HepG2 (cell line): ENCODE measurements around the gene NPB. TPM values are rescaled to one million over a fixed set of nuclear protein-coding genes. Genes with fewer than 3 reads are reported as not detected.

Experiments used
- CEBPB ChIP-seq: IDR thresholded peaks from 2 replicates; pipeline ENCODE4 v1.6.1; 2011; ENCODE audit warnings: low read depth, low read length, improper control_type of control experiment, borderline replicate concordance
- CENPX ChIP-seq: sonication (generic); formaldehyde crosslinking; IDR thresholded peaks from 2 replicates; pipeline ENCODE4 v1.9.0; 2021; ENCODE audit warnings: mild to moderate bottlenecking, missing genetic modification reagents, moderate library complexity
- DR1 ChIP-seq: sonication (generic); formaldehyde crosslinking; IDR thresholded peaks from 2 replicates; pipeline ENCODE4 v1.8.0; 2021; ENCODE audit warnings: mild to moderate bottlenecking, missing genetic modification reagents, inconsistent platforms
- ELF4 ChIP-seq: sonication (generic); formaldehyde crosslinking; IDR thresholded peaks from 2 replicates; pipeline ENCODE4 v1.5.0; 2020; ENCODE audit warnings: missing genetic modification reagents, mild to moderate bottlenecking, moderate library complexity, borderline replicate concordance
- HIVEP1 ChIP-seq: sonication (generic); formaldehyde crosslinking; IDR thresholded peaks from 2 replicates; pipeline ENCODE4 v1.4.0; 2020; ENCODE audit warnings: mild to moderate bottlenecking, missing genetic modification reagents
- IRX3 ChIP-seq: sonication (generic); formaldehyde crosslinking; IDR thresholded peaks from 2 replicates; pipeline ENCODE4 v1.8.1; 2023; ENCODE audit warnings: mild to moderate bottlenecking, low read depth, missing genetic modification reagents, borderline replicate concordance
- MED13 ChIP-seq: sonication (generic); formaldehyde crosslinking; IDR thresholded peaks from 2 replicates; pipeline ENCODE4 v1.5.0; 2020; ENCODE audit warnings: missing genetic modification reagents
- NFKB2 ChIP-seq: sonication (generic); formaldehyde crosslinking; IDR thresholded peaks from 2 replicates; pipeline ENCODE4 v1.4.0; 2020; ENCODE audit warnings: missing genetic modification reagents, borderline replicate concordance
- NR1H2 ChIP-seq: sonication (generic); formaldehyde crosslinking; IDR thresholded peaks from 2 replicates; pipeline ENCODE4 v1.8.1; 2022; ENCODE audit warnings: low read depth, missing genetic modification reagents, borderline replicate concordance
- PCBP1 ChIP-seq: fragments of 200-400 bp; formaldehyde crosslinking; IDR thresholded peaks from 2 replicates; pipeline ENCODE4 v1.6.1; 2017; ENCODE audit warnings: mild to moderate bottlenecking, low read depth, low read length, borderline replicate concordance
- PHF20 ChIP-seq: sonication (generic); formaldehyde crosslinking; IDR thresholded peaks from 2 replicates; pipeline ENCODE4 v1.5.0; 2020; ENCODE audit warnings: mild to moderate bottlenecking, missing genetic modification reagents
- POLR2G ChIP-seq: fragments of 200-400 bp; formaldehyde crosslinking; IDR thresholded peaks from 2 replicates; pipeline ENCODE4 v1.6.1; 2018; ENCODE audit warnings: mild to moderate bottlenecking, low read depth, low read length, moderate library complexity
- PRMT3 ChIP-seq: sonication (generic); formaldehyde crosslinking; IDR thresholded peaks from 2 replicates; pipeline ENCODE4 v1.8.1; 2022; ENCODE audit warnings: low read depth, mild to moderate bottlenecking, moderate library complexity, missing genetic modification reagents, borderline replicate concordance
- SAP130 ChIP-seq: IDR thresholded peaks from 2 replicates; pipeline ENCODE4 v1.6.1; 2016; ENCODE audit warnings: low read depth
- ZFP36L1 ChIP-seq: sonication (generic); formaldehyde crosslinking; IDR thresholded peaks from 2 replicates; pipeline ENCODE4 v1.8.0; 2022; ENCODE audit warnings: mild to moderate bottlenecking, missing genetic modification reagents, moderate library complexity
- ZNF296 ChIP-seq: sonication (generic); formaldehyde crosslinking; conservative IDR thresholded peaks from 2 replicates; pipeline ENCODE4 v1.5.0; 2020; ENCODE audit warnings: mild to moderate bottlenecking, missing genetic modification reagents
- ZNF326 ChIP-seq: sonication (generic); formaldehyde crosslinking; IDR thresholded peaks from 2 replicates; pipeline ENCODE4 v1.4.0; 2020; ENCODE audit warnings: missing genetic modification reagents, borderline replicate concordance
- ZNF432 ChIP-seq: sonication (generic); formaldehyde crosslinking; IDR thresholded peaks from 2 replicates; pipeline ENCODE4 v1.5.0; 2020; ENCODE audit warnings: missing genetic modification reagents, mild to moderate bottlenecking, borderline replicate concordance
- ZNF569 ChIP-seq: sonication (generic); formaldehyde crosslinking; IDR thresholded peaks from 2 replicates; pipeline ENCODE4 v1.5.0; 2020; ENCODE audit warnings: mild to moderate bottlenecking, missing genetic modification reagents, moderate library complexity, borderline replicate concordance
- polyA plus RNA-seq, 8 experiments: library from polyadenylated mRNA; depleted of rRNA in 3 of 8; stranded (reverse) in 7 of 8; unstranded in 1 of 8; fragments of >200 nt; fragmentation: Illumina TruSeq in 4 of 8; extraction: Trizol in 4 of 8; gene quantifications; 2 replicates each; pipeline versions ENCODE4 v1.2.1 to v1.2.3, GENCODE V29; 2011 to 2016; ENCODE audit warnings: low read depth in 4 of 8, missing spikeins in 1 of 8, mixed read lengths in 1 of 8; ENCODE audit not compliant: insufficient read depth in 1 of 8
- total RNA-seq, 5 experiments: library from RNA; depleted of rRNA; stranded (reverse); fragments of >200 nt; fragmentation: Illumina TruSeq; extraction: Trizol; gene quantifications; 2 replicates each; pipeline ENCODE4 v1.2.3, GENCODE V29; 2016; ENCODE audit warnings: low read depth in 1 of 5
- TF ChIP-seq, protein P1 (sequence below): sonication (generic); formaldehyde crosslinking; IDR thresholded peaks from 2 replicates; pipeline ENCODE4 v1.4.0; 2020; ENCODE audit warnings: missing genetic modification reagents
- TF ChIP-seq, protein P2 (sequence below): sonication (generic); formaldehyde crosslinking; IDR thresholded peaks from 2 replicates; pipeline ENCODE4 v1.8.0; 2022; ENCODE audit warnings: low read depth, missing genetic modification reagents
- TF ChIP-seq, protein P3 (sequence below): sonication (generic); formaldehyde crosslinking; IDR thresholded peaks from 2 replicates; pipeline ENCODE4 v1.5.0; 2020; ENCODE audit warnings: missing genetic modification reagents
- TF ChIP-seq, protein P4 (sequence below): sonication (generic); formaldehyde crosslinking; IDR thresholded peaks from 2 replicates; pipeline ENCODE4 v1.5.0; 2020; ENCODE audit warnings: mild to moderate bottlenecking, missing genetic modification reagents

Gene NPB
- total and polyA plus RNA-seq, 2 of the 13 experiments (the other 11 are each of a cell fraction or from before 2014, with no cell fraction given), result 0.11 to 0.93 TPM

DNA sequence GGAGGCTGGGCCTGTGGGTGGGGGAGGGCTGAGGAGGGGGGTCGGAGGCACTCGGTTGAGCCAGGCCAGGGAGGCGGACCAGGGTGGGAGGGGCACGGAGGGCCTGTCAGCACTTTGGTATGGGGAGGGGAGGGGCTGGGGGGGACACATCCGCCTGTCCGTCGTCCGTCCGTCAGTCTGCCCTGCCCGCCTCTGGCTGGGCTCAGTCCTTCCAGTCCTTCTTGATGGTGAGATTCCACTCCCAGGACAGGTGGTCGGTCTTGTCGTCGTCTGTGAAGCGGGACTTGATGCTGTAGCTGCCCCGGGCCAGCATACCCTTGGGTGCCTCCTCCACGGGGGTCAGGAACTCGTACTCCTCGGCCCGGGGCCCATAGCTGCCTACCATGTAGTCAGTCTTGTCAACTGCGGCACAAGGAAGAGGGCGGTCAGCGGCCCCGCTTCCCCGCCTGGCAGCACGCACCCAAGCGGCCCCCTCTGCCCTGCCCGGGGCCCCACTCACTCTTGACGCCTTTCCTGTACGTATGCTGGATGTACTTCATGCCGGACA is 33.3 kb upstream of the NPB start (continued):
- TF ChIP-seq SAP130 (CRISPR knock-in tag) (no peak), ZNF296 (CRISPR knock-in tag) (0 out of 2 replicates have a peak, but pooled peaks have one; percentile 13), ZFP36L1 (CRISPR knock-in tag) (peak; percentile 71; the same call in 1 of the 2 replicates), DR1 (CRISPR knock-in tag) (no peak), CENPX (no peak), IRX3 (CRISPR knock-in tag) (no peak; the same call in none of the 2 replicates), ZNF569 (CRISPR knock-in tag) (no peak), PCBP1 (peak; percentile 86; the same call in 1 of the 2 replicates), ELF4 (CRISPR knock-in tag) (no peak), PHF20 (0 out of 2 replicates have a peak, but pooled peaks have one; percentile 34), NR1H2 (CRISPR knock-in tag) (0 out of 2 replicates have a peak, but pooled peaks have one; percentile 16), CEBPB (no peak), HIVEP1 (CRISPR knock-in tag) (no peak), POLR2G (peak; percentile 27; the same call in 1 of the 2 replicates), MED13 (CRISPR knock-in tag) (peak; percentile 7; the same call in 1 of the 2 replicates), ZNF432 (CRISPR knock-in tag) (0 out of 2 replicates have a peak, but pooled peaks have one; percentile 60), NFKB2 (CRISPR knock-in tag) (no peak), PRMT3 (no peak), ZNF326 (CRISPR knock-in tag) (peak; percentile 14; the same call in 1 of the 2 replicates)
- TF ChIP-seq, protein P1, sequence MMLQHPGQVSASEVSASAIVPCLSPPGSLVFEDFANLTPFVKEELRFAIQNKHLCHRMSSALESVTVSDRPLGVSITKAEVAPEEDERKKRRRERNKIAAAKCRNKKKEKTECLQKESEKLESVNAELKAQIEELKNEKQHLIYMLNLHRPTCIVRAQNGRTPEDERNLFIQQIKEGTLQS (CRISPR knock-in tag), result 0 out of 2 replicates have a peak, but pooled peaks have one; percentile 7
- TF ChIP-seq, protein P2, sequence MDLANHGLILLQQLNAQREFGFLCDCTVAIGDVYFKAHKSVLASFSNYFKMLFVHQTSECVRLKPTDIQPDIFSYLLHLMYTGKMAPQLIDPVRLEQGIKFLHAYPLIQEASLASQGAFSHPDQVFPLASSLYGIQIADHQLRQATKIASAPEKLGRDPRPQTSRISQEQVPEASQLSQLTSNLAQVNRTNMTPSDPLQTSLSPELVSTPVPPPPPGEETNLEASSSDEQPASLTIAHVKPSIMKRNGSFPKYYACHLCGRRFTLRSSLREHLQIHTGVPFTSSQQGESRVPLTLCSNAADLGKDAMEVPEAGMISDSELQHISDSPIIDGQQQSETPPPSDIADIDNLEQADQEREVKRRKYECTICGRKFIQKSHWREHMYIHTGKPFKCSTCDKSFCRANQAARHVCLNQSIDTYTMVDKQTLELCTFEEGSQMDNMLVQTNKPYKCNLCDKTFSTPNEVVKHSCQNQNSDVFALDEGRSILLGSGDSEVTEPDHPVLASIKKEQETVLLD (CRISPR knock-in tag), result no peak
- TF ChIP-seq, protein P3, sequence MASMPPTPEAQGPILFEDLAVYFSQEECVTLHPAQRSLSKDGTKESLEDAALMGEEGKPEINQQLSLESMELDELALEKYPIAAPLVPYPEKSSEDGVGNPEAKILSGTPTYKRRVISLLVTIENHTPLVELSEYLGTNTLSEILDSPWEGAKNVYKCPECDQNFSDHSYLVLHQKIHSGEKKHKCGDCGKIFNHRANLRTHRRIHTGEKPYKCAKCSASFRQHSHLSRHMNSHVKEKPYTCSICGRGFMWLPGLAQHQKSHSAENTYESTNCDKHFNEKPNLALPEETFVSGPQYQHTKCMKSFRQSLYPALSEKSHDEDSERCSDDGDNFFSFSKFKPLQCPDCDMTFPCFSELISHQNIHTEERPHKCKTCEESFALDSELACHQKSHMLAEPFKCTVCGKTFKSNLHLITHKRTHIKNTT (CRISPR knock-in tag), result no peak
- TF ChIP-seq, protein P4, sequence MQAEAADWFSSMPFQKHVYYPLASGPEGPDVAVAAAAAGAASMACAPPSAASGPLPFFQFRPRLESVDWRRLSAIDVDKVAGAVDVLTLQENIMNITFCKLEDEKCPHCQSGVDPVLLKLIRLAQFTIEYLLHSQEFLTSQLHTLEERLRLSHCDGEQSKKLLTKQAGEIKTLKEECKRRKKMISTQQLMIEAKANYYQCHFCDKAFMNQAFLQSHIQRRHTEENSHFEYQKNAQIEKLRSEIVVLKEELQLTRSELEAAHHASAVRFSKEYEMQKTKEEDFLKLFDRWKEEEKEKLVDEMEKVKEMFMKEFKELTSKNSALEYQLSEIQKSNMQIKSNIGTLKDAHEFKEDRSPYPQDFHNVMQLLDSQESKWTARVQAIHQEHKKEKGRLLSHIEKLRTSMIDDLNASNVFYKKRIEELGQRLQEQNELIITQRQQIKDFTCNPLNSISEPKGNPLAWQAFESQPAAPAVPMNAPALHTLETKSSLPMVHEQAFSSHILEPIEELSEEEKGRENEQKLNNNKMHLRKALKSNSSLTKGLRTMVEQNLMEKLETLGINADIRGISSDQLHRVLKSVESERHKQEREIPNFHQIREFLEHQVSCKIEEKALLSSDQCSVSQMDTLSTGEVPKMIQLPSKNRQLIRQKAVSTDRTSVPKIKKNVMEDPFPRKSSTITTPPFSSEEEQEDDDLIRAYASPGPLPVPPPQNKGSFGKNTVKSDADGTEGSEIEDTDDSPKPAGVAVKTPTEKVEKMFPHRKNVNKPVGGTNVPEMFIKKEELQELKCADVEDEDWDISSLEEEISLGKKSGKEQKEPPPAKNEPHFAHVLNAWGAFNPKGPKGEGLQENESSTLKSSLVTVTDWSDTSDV (CRISPR knock-in tag), result 0 out of 2 replicates have a peak, but pooled peaks have one; percentile 61
